HG03135 (cell line): Measurements from ENCODE around the gene CCNF.
"Not testable (repeated sequence)": the region's sequence is repeated elsewhere in the genome, so short reads cannot be mapped to it uniquely, and the experiment has no call there.

Source experiments
- ATAC-seq: cut with Tn5 transposase; IDR thresholded peaks from one replicate; pipeline ENCODE4 v1.9.1; 2021; ENCODE audit warnings: mild to moderate bottlenecking, moderate library complexity; ENCODE audit not compliant: unreplicated experiment

Gene CCNF, protein sequence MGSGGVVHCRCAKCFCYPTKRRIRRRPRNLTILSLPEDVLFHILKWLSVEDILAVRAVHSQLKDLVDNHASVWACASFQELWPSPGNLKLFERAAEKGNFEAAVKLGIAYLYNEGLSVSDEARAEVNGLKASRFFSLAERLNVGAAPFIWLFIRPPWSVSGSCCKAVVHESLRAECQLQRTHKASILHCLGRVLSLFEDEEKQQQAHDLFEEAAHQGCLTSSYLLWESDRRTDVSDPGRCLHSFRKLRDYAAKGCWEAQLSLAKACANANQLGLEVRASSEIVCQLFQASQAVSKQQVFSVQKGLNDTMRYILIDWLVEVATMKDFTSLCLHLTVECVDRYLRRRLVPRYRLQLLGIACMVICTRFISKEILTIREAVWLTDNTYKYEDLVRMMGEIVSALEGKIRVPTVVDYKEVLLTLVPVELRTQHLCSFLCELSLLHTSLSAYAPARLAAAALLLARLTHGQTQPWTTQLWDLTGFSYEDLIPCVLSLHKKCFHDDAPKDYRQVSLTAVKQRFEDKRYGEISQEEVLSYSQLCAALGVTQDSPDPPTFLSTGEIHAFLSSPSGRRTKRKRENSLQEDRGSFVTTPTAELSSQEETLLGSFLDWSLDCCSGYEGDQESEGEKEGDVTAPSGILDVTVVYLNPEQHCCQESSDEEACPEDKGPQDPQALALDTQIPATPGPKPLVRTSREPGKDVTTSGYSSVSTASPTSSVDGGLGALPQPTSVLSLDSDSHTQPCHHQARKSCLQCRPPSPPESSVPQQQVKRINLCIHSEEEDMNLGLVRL

GRCh38 chr16:2429034-2429770 lies at the start of gene CCNF:
Gene CCNF (plus strand): TSS chr16:2429447. CDS start chr16:2429482, 35 bp downstream.
- ATAC-seq, result peak; percentile 81

- ATAC-seq, result no peak
These were observed 45.7 kb upstream of the CCNF start for GRCh38 chr16:2383501-2383900.

DNA sequence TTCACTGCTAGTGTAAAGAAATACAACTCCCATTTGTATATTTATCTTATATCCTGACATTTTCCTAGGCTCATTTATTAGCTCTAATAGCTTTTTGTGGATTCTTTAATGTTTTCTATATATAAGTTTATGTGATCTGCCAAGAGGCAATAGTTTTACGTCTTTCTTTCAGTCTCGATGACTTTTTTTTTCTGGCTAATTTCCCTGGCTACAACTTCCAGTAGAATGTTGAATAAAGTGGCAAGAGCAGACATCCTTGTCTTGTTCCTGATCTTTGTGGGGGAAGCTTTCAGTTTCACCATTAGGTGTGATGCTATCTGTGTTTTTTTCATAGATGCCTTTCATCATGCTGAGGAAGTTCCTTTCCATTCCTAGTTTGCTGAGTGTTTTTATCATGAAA lies 44.8 kb upstream of the CCNF start:
- ATAC-seq, result no peak

DNA sequence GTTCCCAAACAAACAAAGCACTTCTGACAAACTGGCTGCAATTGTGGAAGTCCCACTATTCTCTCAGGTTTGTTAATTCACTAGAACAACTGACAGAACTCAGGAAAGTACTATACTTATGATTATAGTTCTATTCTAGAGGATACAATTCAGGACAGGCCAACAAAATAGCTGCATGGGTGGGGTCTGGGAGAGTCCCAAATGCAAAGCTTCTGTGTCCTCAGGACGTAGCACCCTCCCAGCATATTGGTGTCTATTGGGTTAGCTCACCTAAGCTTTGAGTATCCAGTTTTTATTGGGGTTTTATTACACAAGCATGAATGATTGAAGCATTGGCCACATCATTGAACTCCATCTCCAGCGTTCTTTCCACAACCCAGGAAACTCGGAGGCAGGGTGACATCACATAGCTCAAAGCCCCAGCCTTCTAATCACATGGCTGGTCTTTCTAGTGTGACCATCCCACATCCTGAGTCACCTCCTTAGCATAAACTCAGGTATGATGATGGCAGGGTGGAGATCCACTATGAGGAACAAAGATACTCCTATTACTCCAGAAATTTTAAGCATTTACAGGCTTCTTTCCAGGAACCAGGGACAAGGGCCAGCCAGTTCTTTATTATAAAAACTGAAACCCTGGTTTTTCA lies 43.9 kb upstream of the CCNF start:
- no peak for ATAC-seq

DNA sequence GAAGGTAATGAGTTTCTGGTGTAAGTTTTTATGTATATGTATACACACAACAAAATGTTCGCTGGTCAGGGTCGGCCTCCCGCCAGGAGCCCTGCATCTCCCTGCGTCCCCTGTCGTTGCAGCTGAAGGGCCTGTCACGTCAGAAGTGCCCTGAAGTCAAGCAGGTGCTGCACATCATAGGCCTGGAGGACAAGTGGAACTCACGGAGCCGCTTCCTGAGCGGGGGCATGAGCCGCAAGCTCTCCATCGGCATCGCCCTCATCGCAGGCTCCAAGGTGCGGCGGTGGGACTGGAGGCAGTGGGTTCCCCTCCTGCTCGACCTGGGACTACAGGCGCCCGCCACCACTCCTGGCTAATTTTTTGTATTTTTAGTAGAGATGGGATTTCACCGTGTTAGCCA lies 43.3 kb upstream of the CCNF start:
- not testable (repeated sequence) for ATAC-seq

GRCh38 chr16:2386990-2387389 lies 42.3 kb upstream of the CCNF start:
- ATAC-seq, result no peak

DNA sequence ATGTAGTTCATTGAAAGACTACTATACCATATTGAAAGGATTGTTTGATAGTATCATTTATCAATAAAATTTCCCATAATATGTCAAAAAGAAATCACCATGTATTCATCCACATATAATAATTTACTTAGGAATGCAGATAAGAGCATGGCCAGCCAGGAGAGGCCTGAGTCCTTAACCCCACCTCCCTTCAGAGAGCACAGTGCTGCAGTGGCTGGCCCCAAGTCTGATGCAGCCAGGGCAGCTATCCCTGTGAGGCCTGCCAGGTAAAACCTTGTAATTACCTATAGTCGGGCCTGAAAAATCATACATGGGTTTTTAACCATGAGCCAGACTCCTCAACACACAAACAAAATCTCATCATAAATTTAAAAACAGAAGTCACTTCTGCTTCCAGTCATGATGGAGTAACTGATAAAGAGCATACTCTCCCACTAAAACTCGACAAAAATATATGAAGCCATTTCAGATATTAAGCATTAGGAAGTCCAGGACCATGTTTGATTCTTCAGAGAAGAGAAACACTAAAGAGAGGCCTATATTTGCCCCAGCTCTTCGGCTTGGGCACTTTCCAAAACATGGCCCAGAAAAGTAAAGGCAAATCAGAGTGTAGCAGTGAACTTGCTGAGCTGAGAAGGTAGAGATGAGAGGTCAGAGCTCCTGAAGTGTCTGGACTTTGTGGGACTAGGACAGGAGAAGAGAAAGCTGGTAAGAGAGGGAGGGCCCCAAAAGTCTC lies 40.9 kb upstream of the CCNF start:
- ATAC-seq, result no peak

DNA sequence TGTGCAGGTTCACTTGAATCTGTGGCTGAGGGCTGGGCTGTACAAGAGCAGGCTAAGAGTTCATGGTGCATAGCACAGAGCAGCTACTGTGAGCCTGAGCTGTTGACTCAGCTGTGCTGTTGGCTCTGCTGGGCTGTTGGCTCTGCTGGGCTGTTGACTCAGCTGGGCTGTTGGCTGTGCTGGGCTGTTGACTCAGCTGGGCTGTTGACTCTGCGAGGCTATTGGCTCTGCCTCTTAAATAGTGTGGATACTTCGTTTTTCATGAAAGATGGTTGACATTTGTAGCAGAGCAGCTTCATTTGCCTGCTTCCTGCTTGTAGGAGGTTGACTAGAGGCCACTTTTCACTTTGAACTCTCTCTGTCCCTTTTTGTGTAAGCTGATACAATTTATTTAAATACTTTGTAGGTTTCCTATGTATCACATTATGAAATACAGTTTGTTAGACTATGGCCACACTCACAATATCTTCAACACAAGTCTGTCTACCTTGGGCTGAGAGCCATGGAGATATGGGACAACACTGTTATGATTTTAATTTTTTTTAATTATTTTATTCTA lies 40.3 kb upstream of the CCNF start:
- ATAC-seq, result no peak

GRCh38 chr16:2392025-2392424 lies 37.2 kb upstream of the CCNF start:
- ATAC-seq, result no peak

DNA sequence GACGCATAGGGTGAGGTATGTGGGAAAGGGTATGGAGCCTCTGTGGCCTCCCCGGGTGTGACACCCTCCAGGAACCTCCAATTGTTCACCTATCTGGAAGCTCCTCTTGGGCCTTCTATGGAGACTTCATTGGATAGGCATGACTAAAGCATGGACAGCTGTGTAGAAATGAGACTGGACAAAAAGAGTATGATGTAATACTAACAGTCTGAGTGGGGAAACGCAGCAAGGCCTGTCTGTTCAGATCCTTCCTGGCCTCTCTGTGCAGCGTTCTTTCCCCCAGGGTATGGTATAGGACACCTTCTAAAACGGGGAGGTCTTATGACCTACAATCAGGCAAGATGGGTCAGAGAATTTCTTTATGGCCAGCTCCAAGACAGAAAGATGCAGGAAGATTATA lies 30.7 kb upstream of the CCNF start:
- ATAC-seq, result no peak

- ATAC-seq, result no peak
These were observed 25.1 kb upstream of the CCNF start for GRCh38 chr16:2404099-2404498.

GRCh38 chr16:2415085-2415484 lies 14.2 kb upstream of the CCNF start:
- ATAC-seq, result no peak

DNA sequence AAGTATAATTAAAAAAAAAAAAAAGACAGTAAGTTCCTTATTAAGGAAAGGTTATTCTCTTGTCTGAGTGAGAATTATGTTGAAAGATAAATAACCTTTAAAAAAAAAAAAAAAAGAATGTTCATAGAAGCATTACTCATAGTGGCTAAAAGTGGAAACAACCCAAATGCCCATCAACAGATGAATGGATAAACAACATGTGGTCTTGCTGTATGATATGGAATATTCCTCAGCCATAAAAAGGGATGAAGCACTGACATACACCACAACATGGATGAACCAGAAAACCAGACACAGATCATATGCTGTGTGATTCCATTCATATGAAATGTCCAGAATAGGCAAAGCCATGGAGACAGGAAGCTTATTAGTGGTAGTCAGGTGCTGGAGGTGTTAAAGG lies 9.2 kb upstream of the CCNF start:
- no peak for ATAC-seq

GRCh38 chr16:2422123-2422867 lies 7.0 kb upstream of the CCNF start:
- ATAC-seq, result no peak

- ATAC-seq, result no peak
These were observed 4.9 kb upstream of the CCNF start for GRCh38 chr16:2424061-2425007.

DNA sequence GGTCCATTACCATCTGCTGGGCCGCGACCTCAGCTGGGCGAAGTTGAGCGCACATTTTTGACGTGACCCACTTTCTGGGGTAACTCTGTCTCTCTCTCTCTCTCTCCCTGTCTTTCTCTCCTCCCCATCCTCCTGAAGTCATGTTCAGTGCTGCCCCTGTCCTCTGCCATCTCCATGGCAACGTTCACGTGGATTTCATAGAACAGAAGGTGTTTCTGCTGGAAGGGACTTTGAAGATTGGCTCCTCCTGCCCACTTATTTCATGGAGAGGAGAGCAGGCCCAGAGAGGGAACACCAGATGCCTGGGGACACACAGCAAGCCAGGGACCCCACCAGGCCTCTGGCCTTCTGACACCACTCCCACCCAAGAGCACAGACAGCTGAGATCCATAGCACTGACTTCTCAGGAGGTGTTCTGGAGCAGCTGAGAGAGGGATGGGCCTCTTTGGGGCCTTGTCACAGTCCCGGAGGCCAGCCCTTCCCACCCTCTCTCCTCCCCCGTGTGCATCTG lies 4.2 kb upstream of the CCNF start:
- no peak for ATAC-seq

- ATAC-seq, result no peak
These were observed 3.3 kb upstream of the CCNF start for GRCh38 chr16:2425825-2426430.

DNA sequence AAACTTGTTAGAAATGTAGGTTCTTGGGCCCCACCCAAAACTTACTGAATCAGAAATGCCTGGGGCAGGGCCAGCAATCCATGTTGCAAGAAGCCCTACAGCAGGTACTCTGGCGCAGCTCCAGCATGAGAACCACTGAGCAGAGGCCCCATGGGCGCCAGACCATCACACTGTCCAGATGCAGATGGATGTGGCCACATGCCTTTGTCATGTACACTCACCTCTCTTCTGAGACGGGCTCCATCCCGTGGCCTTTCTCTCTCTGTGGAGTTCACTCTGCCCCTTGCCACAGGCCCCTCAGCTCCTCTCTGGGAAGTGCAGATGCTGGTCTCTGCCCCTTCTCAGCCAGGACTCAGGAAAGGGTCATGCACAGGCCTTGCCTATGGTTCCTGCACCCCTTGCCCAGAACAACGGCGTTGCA lies 2.3 kb upstream of the CCNF start:
- ATAC-seq, result no peak
